Measurements from ENCODE around the gene ELMO1.
A peak's percentile ranks its signal among the peaks of the same experiment; 100 is the strongest.

ELMO1 gene

GRCh38 chr7:37342688-37343471 is 105.8 kb downstream of the ELMO1 start:
- WGBS (ENCODE audit: insufficient coverage) = 0% methylated on average over 12 of the region's 16 CpGs
- CTCF ChIA-PET = interaction anchor here (0.8 to 11.0 kb wide), 7 partner anchors 9 to 134 kb away, joined by 3 to 87 read pairs (median 4); no protein-coding TSS in a partner anchor
- H3K4me1 ChIP-seq (ENCODE audit: control extremely low read depth in 1 of 4, control insufficient read depth in 4 of 4, insufficient read depth in 4 of 4, low read length in 3 of 4) = peaks cover 42 to 94% (median 64%) of the 10 kb centered on the region in 4 experiments
- H3K36me3 ChIP-seq (ENCODE audit: control insufficient read depth in 4 of 4, insufficient read depth in 4 of 4, low read length in 3 of 4) = peaks cover 5 to 39% (median 18%) of the 10 kb centered on the region in 4 experiments
- H3K4me3 ChIP-seq (ENCODE audit: control insufficient read depth in 1 of 7, extremely low read depth in 1 of 7, insufficient read depth in 4 of 7, low read depth in 2 of 7, low read length in 6 of 7) = peak overlapping the region; percentile 18 to 97 (median 87)
- H3K27ac ChIP-seq (ENCODE audit: insufficient read depth in 1 of 2, low read depth in 1 of 2, low read length in 2 of 2, poor library complexity in 1 of 2, severe bottlenecking in 2 of 2) = peak overlapping the region; percentile 91 to 93
- peak; percentile 94 to 97 (median 95) for DNase-seq
- H3K9me3 ChIP-seq (ENCODE audit: control extremely low read depth in 1 of 5, control insufficient read depth in 4 of 5, insufficient read depth in 2 of 5, low read depth in 1 of 5, low read length in 4 of 5) = no peaks in the 10 kb centered on the region
- POLR2A ChIA-PET = interaction anchor here (0.6 to 1.9 kb wide), 4 partner anchors 9 to 1151 kb away, joined by 3 to 8 read pairs (median 6); no protein-coding TSS in a partner anchor
- H3K27me3 ChIP-seq (replicated peaks in 2 of 5; ENCODE audit: control insufficient read depth in 4 of 5, insufficient read depth in 5 of 5, low read length in 4 of 5) = no peaks in the 10 kb centered on the region

- H3K27ac ChIP-seq (ENCODE audit: insufficient read depth in 1 of 2, low read depth in 1 of 2, low read length in 2 of 2, poor library complexity in 1 of 2, severe bottlenecking in 2 of 2) = peak overlapping the region; percentile 91 to 93
- H3K4me1 ChIP-seq (ENCODE audit: control extremely low read depth in 1 of 4, control insufficient read depth in 4 of 4, insufficient read depth in 4 of 4, low read length in 3 of 4) = peaks cover 38 to 91% (median 63%) of the 10 kb centered on the region in 4 experiments
- DNase-seq = no peak
- peaks cover 5 to 43% (median 21%) of the 10 kb centered on the region in 4 experiments for H3K36me3 ChIP-seq (ENCODE audit: control insufficient read depth in 4 of 4, insufficient read depth in 4 of 4, low read length in 3 of 4)
- no peaks in the 10 kb centered on the region for H3K9me3 ChIP-seq (ENCODE audit: control extremely low read depth in 1 of 5, control insufficient read depth in 4 of 5, insufficient read depth in 2 of 5, low read depth in 1 of 5, low read length in 4 of 5)
- ChIA-PET CTCF (interaction anchor here (1.0 to 11.0 kb wide), 7 partner anchors 9 to 134 kb away, joined by 3 to 87 read pairs (median 5); no protein-coding TSS in a partner anchor), POLR2A (interaction anchor here (1.9 kb wide), 2 partner anchors 9 to 13 kb away, joined by 6 to 8 read pairs; no protein-coding TSS in a partner anchor)
- H3K4me3 ChIP-seq (ENCODE audit: control insufficient read depth in 1 of 7, extremely low read depth in 1 of 7, insufficient read depth in 4 of 7, low read depth in 2 of 7, low read length in 6 of 7) = peak overlapping the region; percentile 18 to 97 (median 87)
- no peaks in the 10 kb centered on the region for H3K27me3 ChIP-seq (replicated peaks in 2 of 5; ENCODE audit: control insufficient read depth in 4 of 5, insufficient read depth in 5 of 5, low read length in 4 of 5)
- WGBS (ENCODE audit: insufficient coverage) = 0% methylated on average over 7 of the region's 8 CpGs
Observed at GRCh38 chr7:37342176-37342687, 106.4 kb downstream of the ELMO1 start.

GRCh38 chr7:37341033-37341630 is 107.5 kb downstream of the ELMO1 start:
- peak overlapping the region; percentile 91 to 93 for H3K27ac ChIP-seq (ENCODE audit: insufficient read depth in 1 of 2, low read depth in 1 of 2, low read length in 2 of 2, poor library complexity in 1 of 2, severe bottlenecking in 2 of 2)
- peaks cover 38 to 82% (median 56%) of the 10 kb centered on the region in 4 experiments for H3K4me1 ChIP-seq (ENCODE audit: control extremely low read depth in 1 of 4, control insufficient read depth in 4 of 4, insufficient read depth in 4 of 4, low read length in 3 of 4)
- CTCF ChIA-PET = interaction anchor here (1.0 to 11.0 kb wide), 7 partner anchors 8 to 107 kb away, joined by 3 to 87 read pairs (median 5); no protein-coding TSS in a partner anchor
- POLR2A ChIA-PET = no interaction called here
- peaks cover 5 to 54% (median 25%) of the 10 kb centered on the region in 4 experiments for H3K36me3 ChIP-seq (ENCODE audit: control insufficient read depth in 4 of 4, insufficient read depth in 4 of 4, low read length in 3 of 4)
- H3K9me3 ChIP-seq (ENCODE audit: control extremely low read depth in 1 of 5, control insufficient read depth in 4 of 5, insufficient read depth in 2 of 5, low read depth in 1 of 5, low read length in 4 of 5) = no peaks in the 10 kb centered on the region
- peak overlapping the region in 6 of 7 experiments; percentile 72 to 97 (median 88) for H3K4me3 ChIP-seq (ENCODE audit: control insufficient read depth in 1 of 7, extremely low read depth in 1 of 7, insufficient read depth in 4 of 7, low read depth in 2 of 7, low read length in 6 of 7)
- H3K27me3 ChIP-seq (replicated peaks in 2 of 5; ENCODE audit: control insufficient read depth in 4 of 5, insufficient read depth in 5 of 5, low read length in 4 of 5) = no peaks in the 10 kb centered on the region
- WGBS (ENCODE audit: insufficient coverage) = 0% methylated on average over 2 of the region's 6 CpGs
- DNase-seq = peak in 2 of 3 donors; percentile 52 to 64

- Histone ChIP-seq H3K4me1 (ENCODE audit: control extremely low read depth in 1 of 4, control insufficient read depth in 4 of 4, insufficient read depth in 4 of 4, low read length in 3 of 4) (peaks cover 29 to 65% (median 37%) of the 10 kb centered on the region in 4 experiments), H3K27ac (ENCODE audit: insufficient read depth in 1 of 2, low read depth in 1 of 2, low read length in 2 of 2, poor library complexity in 1 of 2, severe bottlenecking in 2 of 2) (peak overlapping the region in 1 of 2 experiments; percentile 93)
- WGBS (ENCODE audit: insufficient coverage) = 100% methylated on average over 1 of the region's 1 CpG
Observed at GRCh38 chr7:37338966-37339365, 109.7 kb downstream of the ELMO1 start.

GRCh38 chr7:37337522-37337921 is 111.1 kb downstream of the ELMO1 start:
- DNase-seq = no peak
- H3K27me3 ChIP-seq (replicated peaks in 2 of 5; ENCODE audit: control insufficient read depth in 4 of 5, insufficient read depth in 5 of 5, low read length in 4 of 5) = no peaks in the 10 kb centered on the region
- peaks cover 16 to 88% (median 48%) of the 10 kb centered on the region in 4 experiments for H3K36me3 ChIP-seq (ENCODE audit: control insufficient read depth in 4 of 4, insufficient read depth in 4 of 4, low read length in 3 of 4)
- 50% methylated on average over 1 of the region's 1 CpG for WGBS (ENCODE audit: insufficient coverage)
- peaks cover 25 to 64% (median 35%) of the 10 kb centered on the region in 4 experiments for H3K4me1 ChIP-seq (ENCODE audit: control extremely low read depth in 1 of 4, control insufficient read depth in 4 of 4, insufficient read depth in 4 of 4, low read length in 3 of 4)
- no peak overlapping the region for H3K27ac ChIP-seq (ENCODE audit: insufficient read depth in 1 of 2, low read depth in 1 of 2, low read length in 2 of 2, poor library complexity in 1 of 2, severe bottlenecking in 2 of 2)
- no peaks in the 10 kb centered on the region for H3K9me3 ChIP-seq (ENCODE audit: control extremely low read depth in 1 of 5, control insufficient read depth in 4 of 5, insufficient read depth in 2 of 5, low read depth in 1 of 5, low read length in 4 of 5)
- POLR2A ChIA-PET = no interaction called here
- CTCF ChIA-PET = interaction anchor here (1.3 to 11.0 kb wide), 3 partner anchors 14 to 138 kb away, joined by 3 to 87 read pairs (median 5); no protein-coding TSS in a partner anchor
- no peak overlapping the region for H3K4me3 ChIP-seq (ENCODE audit: control insufficient read depth in 1 of 7, extremely low read depth in 1 of 7, insufficient read depth in 4 of 7, low read depth in 2 of 7, low read length in 6 of 7)

More at GRCh38 chr7:37338966-37339365, 109.7 kb downstream of the ELMO1 start:
- Histone ChIP-seq H3K9me3 (ENCODE audit: control extremely low read depth in 1 of 5, control insufficient read depth in 4 of 5, insufficient read depth in 2 of 5, low read depth in 1 of 5, low read length in 4 of 5) (no peaks in the 10 kb centered on the region), H3K4me3 (ENCODE audit: control insufficient read depth in 1 of 7, extremely low read depth in 1 of 7, insufficient read depth in 4 of 7, low read depth in 2 of 7, low read length in 6 of 7) (peak overlapping the region in 1 of 7 experiments; percentile 97), H3K36me3 (ENCODE audit: control insufficient read depth in 4 of 4, insufficient read depth in 4 of 4, low read length in 3 of 4) (peaks cover 14 to 76% (median 37%) of the 10 kb centered on the region in 4 experiments), H3K27me3 (replicated peaks in 2 of 5; ENCODE audit: control insufficient read depth in 4 of 5, insufficient read depth in 5 of 5, low read length in 4 of 5) (no peaks in the 10 kb centered on the region)
- ChIA-PET CTCF (interaction anchor here (1.2 to 11.0 kb wide), 6 partner anchors 9 to 136 kb away, joined by 3 to 87 read pairs (median 4); no protein-coding TSS in a partner anchor), POLR2A (interaction anchor here (1.0 kb wide), 1 partner anchor 30 kb away, joined by 3 read pairs; no protein-coding TSS in a partner anchor)
- no peak for DNase-seq

- CTCF ChIA-PET = interaction anchor here (0.8 to 11.0 kb wide), 6 partner anchors 15 to 77 kb away, joined by 3 to 87 read pairs (median 6); no protein-coding TSS in a partner anchor
- no peak overlapping the region for H3K4me3 ChIP-seq (ENCODE audit: control insufficient read depth in 1 of 7, extremely low read depth in 1 of 7, insufficient read depth in 4 of 7, low read depth in 2 of 7, low read length in 6 of 7)
- H3K27me3 ChIP-seq (replicated peaks in 2 of 5; ENCODE audit: control insufficient read depth in 4 of 5, insufficient read depth in 5 of 5, low read length in 4 of 5) = no peaks in the 10 kb centered on the region
- 92% methylated on average over 3 of the region's 5 CpGs for WGBS (ENCODE audit: insufficient coverage)
- no peaks in the 10 kb centered on the region for H3K9me3 ChIP-seq (ENCODE audit: control extremely low read depth in 1 of 5, control insufficient read depth in 4 of 5, insufficient read depth in 2 of 5, low read depth in 1 of 5, low read length in 4 of 5)
- H3K36me3 ChIP-seq (ENCODE audit: control insufficient read depth in 4 of 4, insufficient read depth in 4 of 4, low read length in 3 of 4) = peaks cover 16 to 96% (median 60%) of the 10 kb centered on the region in 4 experiments
- POLR2A ChIA-PET = no interaction called here
- H3K27ac ChIP-seq (ENCODE audit: insufficient read depth in 1 of 2, low read depth in 1 of 2, low read length in 2 of 2, poor library complexity in 1 of 2, severe bottlenecking in 2 of 2) = no peak overlapping the region
- peaks cover 18 to 53% (median 30%) of the 10 kb centered on the region in 4 experiments for H3K4me1 ChIP-seq (ENCODE audit: control extremely low read depth in 1 of 4, control insufficient read depth in 4 of 4, insufficient read depth in 4 of 4, low read length in 3 of 4)
- no peak for DNase-seq
Observed at GRCh38 chr7:37336259-37336658, 112.4 kb downstream of the ELMO1 start.
